HG03135 (cell line): ENCODE data around the gene VIT.

Experiments used
- ATAC-seq: cut with Tn5 transposase; IDR thresholded peaks from one replicate; pipeline ENCODE4 v1.9.1; 2021; ENCODE audit warnings: mild to moderate bottlenecking, moderate library complexity; ENCODE audit not compliant: unreplicated experiment

VIT gene

DNA sequence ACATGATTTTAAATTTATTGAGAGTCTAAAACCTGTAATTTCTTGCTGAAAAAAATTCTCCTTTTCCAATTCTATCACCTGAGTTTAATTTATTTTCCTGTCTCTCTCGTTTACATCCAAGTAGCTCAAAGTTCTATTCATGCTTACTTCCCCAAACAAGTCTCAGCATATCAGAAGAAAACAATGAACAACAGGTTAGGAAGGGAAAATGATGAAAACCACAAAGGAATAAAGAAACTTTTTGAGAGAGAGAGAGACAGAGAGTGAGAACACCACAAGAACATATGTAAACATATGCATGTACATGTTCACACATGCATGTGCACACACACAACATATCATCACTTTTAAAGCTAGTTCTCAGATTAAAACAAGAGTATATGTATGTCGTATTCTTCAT is 157.7 kb downstream of the VIT start:
- ATAC-seq: no peak

DNA sequence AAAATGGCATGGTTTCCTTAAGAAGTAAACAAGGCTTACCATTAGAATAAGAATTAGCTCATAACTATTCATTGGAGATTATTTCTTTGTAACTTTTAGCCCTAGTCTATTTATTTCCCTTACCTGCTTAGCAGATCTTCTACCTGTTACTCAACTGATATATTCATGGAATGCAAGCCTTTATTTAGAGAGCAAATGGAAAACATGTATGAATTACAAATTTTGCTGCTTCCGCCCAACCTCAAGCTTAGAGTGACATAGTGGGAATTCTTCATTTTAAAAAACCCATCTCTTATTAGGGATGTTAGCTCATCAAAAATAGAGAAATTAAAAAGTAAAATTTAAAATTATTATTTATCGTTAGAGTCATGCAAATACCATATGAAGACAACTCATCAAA is 158.9 kb downstream of the VIT start:
- no peak for ATAC-seq

DNA sequence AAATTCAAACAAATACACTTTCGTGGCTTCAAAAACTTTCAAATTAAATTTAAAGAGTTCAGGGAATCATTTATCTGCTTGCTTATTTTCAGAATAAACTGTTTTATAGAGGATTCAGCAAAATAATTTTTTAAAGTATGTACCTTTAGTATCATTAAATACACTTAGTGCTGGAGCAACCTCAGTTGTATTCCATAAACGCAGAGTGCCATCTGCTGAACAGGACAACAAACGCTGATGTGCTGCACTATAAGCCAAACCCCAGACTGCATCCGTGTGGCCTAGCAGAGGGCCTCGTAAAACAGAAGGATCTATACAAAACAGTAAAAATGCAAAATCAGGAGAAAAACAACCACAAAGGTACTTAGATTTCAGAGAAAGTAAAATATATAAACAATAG is 161.2 kb downstream of the VIT start:
- ATAC-seq: no peak

DNA sequence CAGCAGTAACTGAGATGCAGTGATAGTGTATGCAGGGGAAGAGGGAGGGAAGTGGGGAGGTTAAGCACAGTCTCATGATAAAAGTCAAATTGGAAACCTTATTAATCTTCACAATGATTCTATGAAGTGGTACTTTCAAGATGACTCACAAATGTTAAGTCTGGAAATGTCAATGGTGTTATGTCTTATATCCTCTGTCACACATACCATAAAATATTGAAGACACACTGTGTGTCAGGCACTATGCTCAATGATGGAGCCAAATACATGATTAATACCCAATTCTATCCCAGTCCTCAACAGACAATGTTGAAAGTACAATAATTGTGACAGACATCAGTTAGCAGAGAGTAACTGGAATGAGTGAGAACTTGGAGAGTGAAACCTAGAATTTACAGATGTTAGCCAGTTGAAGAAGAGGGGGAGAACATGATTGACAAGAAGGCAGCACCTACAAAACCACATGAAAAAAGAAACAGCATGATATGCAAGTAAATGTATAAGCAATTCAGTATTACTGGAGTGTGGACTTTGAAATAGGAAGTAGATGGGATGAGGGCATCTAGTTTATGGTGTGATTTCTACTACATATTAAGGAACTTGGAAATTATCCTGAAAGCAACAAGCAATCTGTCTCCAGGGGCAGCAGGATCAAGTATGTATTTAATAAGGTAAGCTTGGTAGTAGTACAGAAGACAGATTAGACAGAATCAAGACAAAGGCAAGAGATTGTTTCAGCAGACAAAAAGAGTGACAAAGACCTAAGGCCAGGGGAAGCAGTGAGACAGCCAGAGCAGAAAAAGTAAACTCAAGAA is 162.3 kb downstream of the VIT start:
- ATAC-seq: no peak

DNA sequence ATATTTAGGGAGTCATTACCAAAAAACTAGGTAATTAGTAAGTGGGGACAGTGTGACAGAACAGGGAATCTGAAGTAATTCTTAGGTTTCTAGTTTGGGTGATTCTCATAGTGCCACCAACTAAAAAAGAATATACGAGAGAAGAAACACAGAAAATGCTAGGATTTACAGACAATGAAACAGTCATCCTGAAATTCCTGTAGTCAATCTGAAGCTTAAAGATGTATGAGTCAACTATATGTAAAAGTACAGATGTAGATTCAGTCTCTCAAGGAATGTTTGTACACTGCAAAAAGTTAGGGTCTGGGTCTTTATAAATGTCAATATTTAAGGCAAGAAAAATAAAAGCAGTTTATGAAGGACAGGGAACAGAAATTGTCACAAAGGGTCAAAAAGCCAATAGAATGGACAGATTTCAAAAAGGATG is 162.9 kb downstream of the VIT start:
- no peak for ATAC-seq

- ATAC-seq: no peak
Measured at GRCh38 chr2:36861896-36862295, 165.4 kb downstream of the VIT start.
